Cardiac muscle cell (in vitro differentiated cells and primary cell): ENCODE measurements around the gene TNS4. TPM values are rescaled to one million over a fixed set of nuclear protein-coding genes. Genes with fewer than 3 reads are reported as not detected.
"Not testable (repeated sequence)": the region's sequence is repeated elsewhere in the genome, so short reads cannot be mapped to it uniquely, and the experiment has no call there.

Source experiments
- DNase-seq, 2 donors: peaks; one replicate each; pipeline versions ENCODE4 v3.0.0 to v3.0.0-alpha.2; 2010 to 2017; ENCODE audit warnings: low read depth in 1 of 2, low spot score in 1 of 2
- H3K27ac ChIP-seq: fragments of 200-600 bp; sonication (generic); 2 replicates; pipeline ENCODE4 v1.5.1; 2016
- H3K27me3 ChIP-seq: fragments of 200-600 bp; sonication (generic); 2 replicates; pipeline ENCODE4 v1.6.0; 2016; ENCODE audit warnings: control low read depth
- H3K36me3 ChIP-seq: fragments of 200-600 bp; sonication (generic); 2 replicates; pipeline ENCODE4 v1.5.1; 2016; ENCODE audit warnings: control low read depth
- H3K4me1 ChIP-seq: fragments of 200-600 bp; sonication (generic); 2 replicates; pipeline ENCODE4 v1.8.1; 2017; ENCODE audit warnings: low read depth, mild to moderate bottlenecking, mixed run types
- H3K4me3 ChIP-seq: fragments of 200-600 bp; sonication (generic); 2 replicates; pipeline ENCODE4 v1.5.1; 2016; ENCODE audit warnings: mild to moderate bottlenecking
- H3K9me3 ChIP-seq: fragments of 200-600 bp; sonication (generic); 2 replicates; pipeline ENCODE4 v1.5.1; 2017; ENCODE audit warnings: low read depth, mild to moderate bottlenecking, control low read depth
- polyA plus RNA-seq: library from polyadenylated mRNA; unstranded; fragments of >200 nt; fragmentation: Nextera tagmentation; extraction: Ambion mirVana; gene quantifications from 2 replicates; pipeline ENCODE4 v1.2.1, GENCODE V29; 2016
- total RNA-seq: library from RNA; depleted of rRNA; stranded (reverse); fragments of >200 nt; gene quantifications from 2 replicates; pipeline ENCODE4 v1.2.3, GENCODE V29; 2016
- TF ChIP-seq, protein P1 (sequence below): IDR thresholded peaks from 2 replicates; pipeline ENCODE4 v1.5.1; 2012; ENCODE audit warnings: low read depth, mild to moderate bottlenecking, low read length

Gene TNS4
- total and polyA plus RNA-seq, 2 experiments from 2014 or later, result not detected

DNA sequence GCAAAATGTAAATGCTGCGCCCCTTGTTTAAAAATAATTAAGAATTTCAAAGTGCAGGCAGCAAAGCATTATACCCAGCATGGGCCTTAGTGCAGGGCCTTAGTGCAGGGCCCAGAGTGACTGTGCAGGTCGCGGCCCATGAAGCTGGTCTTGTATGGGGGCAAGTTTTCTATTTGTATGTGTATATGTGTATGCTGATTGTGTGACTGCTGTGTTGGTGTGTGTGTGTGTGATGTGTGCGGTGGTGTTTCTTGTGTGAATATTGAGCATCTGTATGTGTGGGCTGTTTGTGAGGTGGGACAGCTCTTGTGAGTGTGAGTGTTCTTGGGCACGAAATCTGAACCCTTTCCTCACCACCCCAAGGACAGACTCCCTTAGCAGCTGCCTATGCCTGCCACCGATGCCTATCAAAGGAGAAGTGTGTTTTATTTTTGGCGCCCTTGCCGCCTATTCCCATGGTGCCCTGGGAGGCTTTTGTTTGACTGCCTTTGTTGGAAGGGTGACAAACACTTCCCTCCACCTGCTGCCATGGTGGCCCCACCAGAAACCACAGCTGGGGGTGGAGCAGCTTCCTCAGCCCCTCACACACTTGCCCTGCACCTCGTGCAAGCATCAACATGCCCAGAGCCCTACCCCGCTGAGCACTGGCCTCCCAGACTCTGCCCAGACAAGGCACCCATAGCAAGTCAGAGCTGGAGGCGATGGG lies 45.8 kb upstream of the TNS4 start:
- H3K4me1 ChIP-seq, result peaks cover 19% of the 10 kb centered on the region
- TF ChIP-seq, protein P1, sequence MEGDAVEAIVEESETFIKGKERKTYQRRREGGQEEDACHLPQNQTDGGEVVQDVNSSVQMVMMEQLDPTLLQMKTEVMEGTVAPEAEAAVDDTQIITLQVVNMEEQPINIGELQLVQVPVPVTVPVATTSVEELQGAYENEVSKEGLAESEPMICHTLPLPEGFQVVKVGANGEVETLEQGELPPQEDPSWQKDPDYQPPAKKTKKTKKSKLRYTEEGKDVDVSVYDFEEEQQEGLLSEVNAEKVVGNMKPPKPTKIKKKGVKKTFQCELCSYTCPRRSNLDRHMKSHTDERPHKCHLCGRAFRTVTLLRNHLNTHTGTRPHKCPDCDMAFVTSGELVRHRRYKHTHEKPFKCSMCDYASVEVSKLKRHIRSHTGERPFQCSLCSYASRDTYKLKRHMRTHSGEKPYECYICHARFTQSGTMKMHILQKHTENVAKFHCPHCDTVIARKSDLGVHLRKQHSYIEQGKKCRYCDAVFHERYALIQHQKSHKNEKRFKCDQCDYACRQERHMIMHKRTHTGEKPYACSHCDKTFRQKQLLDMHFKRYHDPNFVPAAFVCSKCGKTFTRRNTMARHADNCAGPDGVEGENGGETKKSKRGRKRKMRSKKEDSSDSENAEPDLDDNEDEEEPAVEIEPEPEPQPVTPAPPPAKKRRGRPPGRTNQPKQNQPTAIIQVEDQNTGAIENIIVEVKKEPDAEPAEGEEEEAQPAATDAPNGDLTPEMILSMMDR, result no peak
- no peaks in the 10 kb centered on the region for H3K27me3 ChIP-seq
- no peaks in the 10 kb centered on the region for H3K9me3 ChIP-seq
- no peak overlapping the region for H3K4me3 ChIP-seq
- no peak overlapping the region for H3K27ac ChIP-seq
- no peaks in the 10 kb centered on the region for H3K36me3 ChIP-seq
- no peak for DNase-seq

GRCh38 chr17:40546497-40546896 lies 45.1 kb upstream of the TNS4 start:
- not testable (repeated sequence) for H3K27ac ChIP-seq, H3K4me3 ChIP-seq, H3K36me3 ChIP-seq, H3K27me3 ChIP-seq, DNase-seq, H3K9me3 ChIP-seq
- H3K4me1 ChIP-seq, result peaks cover 20% of the 10 kb centered on the region

DNA sequence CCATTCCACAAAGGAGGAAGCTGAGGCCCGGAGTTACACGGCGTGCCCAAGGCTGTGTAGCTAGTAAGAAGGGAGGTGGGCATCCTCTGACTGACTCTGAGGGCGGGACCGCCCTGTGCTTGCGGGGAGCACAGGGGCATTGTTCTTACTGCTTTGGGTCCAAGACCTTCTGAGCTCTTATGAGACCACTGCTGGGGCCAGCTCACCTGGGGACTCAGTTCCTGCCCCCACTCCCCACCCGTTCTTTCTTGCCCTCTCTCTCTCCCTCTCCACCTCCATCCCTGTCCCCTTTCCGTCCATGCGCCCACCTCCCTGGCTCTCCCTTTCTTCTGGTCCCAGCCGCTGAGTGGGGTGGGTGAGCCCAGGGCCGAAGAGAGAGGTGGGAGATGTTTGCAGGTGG lies 44.2 kb upstream of the TNS4 start:
- H3K27ac ChIP-seq, result no peak overlapping the region
- no peaks in the 10 kb centered on the region for H3K36me3 ChIP-seq
- H3K9me3 ChIP-seq, result no peaks in the 10 kb centered on the region
- TF ChIP-seq, protein P1, result no peak
- no peak for DNase-seq
- H3K4me3 ChIP-seq, result no peak overlapping the region
- H3K4me1 ChIP-seq, result peaks cover 25% of the 10 kb centered on the region
- H3K27me3 ChIP-seq, result no peaks in the 10 kb centered on the region

- DNase-seq, result peak in 1 of 2 donors; percentile 99
- peak overlapping the region; percentile 38 for H3K27ac ChIP-seq
- TF ChIP-seq, protein P1, result no peak
- no peaks in the 10 kb centered on the region for H3K9me3 ChIP-seq
- H3K4me3 ChIP-seq, result no peak overlapping the region
- no peaks in the 10 kb centered on the region for H3K27me3 ChIP-seq
- H3K36me3 ChIP-seq, result no peaks in the 10 kb centered on the region
- H3K4me1 ChIP-seq, result peaks cover 32% of the 10 kb centered on the region
These were observed 41.4 kb upstream of the TNS4 start for GRCh38 chr17:40542558-40543411.

GRCh38 chr17:40541873-40542557 lies 40.6 kb upstream of the TNS4 start:
- Histone ChIP-seq H3K9me3 (no peaks in the 10 kb centered on the region), H3K27ac (peak overlapping the region; percentile 38), H3K36me3 (no peaks in the 10 kb centered on the region), H3K4me1 (peaks cover 24% of the 10 kb centered on the region), H3K27me3 (no peaks in the 10 kb centered on the region), H3K4me3 (no peak overlapping the region)
- no peak for DNase-seq
- TF ChIP-seq, protein P1, result no peak
